ENCODE results near the gene FAAP20.

The FAAP20 gene

DNA sequence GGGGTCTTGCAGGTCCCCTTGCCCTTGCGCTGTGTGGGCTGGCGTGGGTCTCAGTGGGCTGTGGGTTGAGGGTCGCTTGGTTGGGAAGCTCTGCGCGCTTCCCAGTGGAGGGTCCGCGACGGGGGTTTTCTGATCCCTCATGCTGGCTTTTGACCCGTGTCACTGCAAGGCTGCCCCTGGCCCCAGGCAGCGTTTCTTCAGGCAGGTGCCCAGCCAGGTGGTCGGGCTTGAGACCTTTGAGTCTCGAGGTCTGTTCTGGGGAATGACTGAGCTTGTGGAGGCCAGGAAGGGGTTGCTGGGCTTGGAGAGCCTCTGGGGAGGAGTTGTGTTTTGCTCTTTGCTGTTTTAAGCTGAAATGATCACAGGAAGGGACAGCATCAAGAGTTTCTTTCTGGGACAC is 38.9 kb upstream of the FAAP20 start:
- no peak overlapping the region; the same call in 1 of the 2 replicates for H3K4me3 ChIP-seq (ENCODE audit: low read depth, low read length)
- no peak for TF ChIP-seq CTCF (IDR thresholded peaks at IDR 0.05; ENCODE audit: low read depth, low read length)

DNA sequence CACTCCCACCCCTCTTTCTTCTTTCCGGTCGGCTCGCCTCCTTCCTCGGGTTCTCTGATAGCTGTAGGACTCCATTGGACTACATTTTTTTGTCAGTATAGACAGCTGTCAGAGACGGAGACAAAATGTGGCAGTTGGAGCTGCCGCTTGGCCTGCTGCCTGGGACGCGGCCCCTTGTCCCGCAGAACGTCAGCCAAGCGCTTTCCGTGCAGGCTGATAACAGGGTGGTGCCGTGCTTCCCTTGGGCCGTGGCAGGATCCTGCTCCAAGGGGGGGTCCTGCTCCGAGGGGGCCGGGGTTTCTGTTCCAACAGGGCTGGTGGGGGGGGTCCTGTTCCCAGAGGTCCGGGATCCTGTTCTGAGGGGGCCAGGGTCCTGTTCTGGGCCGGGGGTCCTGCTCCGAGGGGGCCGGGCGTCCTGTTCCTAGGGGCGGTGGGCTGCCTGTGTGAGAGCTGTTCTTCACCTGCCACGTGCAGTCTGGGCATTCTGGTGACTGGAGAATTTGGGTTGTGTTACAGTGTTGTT is 38.4 kb upstream of the FAAP20 start:
- no peak for TF ChIP-seq CTCF (IDR thresholded peaks at IDR 0.05; ENCODE audit: low read depth, low read length)
- peak overlapping the region; percentile 81 for H3K4me3 ChIP-seq (ENCODE audit: low read depth, low read length)

GRCh38 chr1:2232255-2232915 is 37.8 kb upstream of the FAAP20 start:
- H3K4me3 ChIP-seq (ENCODE audit: low read depth, low read length): peak overlapping the region; percentile 81
- no peak for TF ChIP-seq CTCF (IDR thresholded peaks at IDR 0.05; ENCODE audit: low read depth, low read length)

GRCh38 chr1:2231532-2232254 is 37.1 kb upstream of the FAAP20 start:
- no peak for TF ChIP-seq CTCF (IDR thresholded peaks at IDR 0.05; ENCODE audit: low read depth, low read length)
- peak overlapping the region; percentile 81 for H3K4me3 ChIP-seq (ENCODE audit: low read depth, low read length)

GRCh38 chr1:2230781-2231531 is 36.4 kb upstream of the FAAP20 start:
- TF ChIP-seq CTCF (IDR thresholded peaks at IDR 0.05; ENCODE audit: low read depth, low read length): no peak
- peak overlapping the region; percentile 81 for H3K4me3 ChIP-seq (ENCODE audit: low read depth, low read length)

DNA sequence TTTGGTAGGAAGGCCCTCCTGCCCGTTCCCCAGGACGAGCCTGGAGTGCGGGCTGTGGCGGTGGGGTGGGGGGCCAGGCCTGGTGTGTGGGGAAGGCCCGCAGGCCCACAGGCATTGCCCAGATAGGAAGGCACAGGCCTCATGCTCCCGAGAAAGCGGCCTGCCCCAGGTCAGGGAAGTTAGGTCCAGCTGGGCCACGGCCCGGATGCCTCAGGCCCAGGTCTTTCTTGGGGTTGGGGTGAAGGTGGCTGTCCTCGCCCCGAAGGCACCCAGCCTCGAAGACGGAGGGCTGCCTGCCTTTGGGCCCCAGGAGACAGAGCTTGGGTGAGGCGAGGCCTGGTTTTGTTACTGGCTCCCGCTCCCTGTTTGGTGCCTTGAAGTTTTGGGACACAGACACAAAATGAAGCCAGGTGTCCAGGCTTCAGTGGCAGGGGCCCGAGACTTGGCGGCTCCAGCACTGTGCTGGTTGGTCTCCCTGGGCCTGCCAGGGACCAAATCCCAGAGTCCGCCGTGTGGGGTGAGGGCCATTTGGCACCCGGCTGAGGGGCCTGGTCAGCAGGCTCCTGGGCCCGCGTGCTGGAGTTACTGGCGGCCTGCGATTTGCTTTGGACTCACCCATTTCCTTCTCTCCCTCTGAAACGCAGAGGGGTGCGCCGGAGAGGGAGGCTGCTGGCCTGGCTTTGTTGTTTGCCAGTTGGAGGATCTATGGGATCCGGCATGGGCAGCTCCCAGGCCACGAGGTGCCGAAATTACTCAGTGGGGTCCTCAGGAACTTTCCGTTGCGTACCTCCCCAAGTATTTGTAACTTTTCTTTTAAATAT is 35.5 kb upstream of the FAAP20 start:
- TF ChIP-seq CTCF (IDR thresholded peaks at IDR 0.05; ENCODE audit: low read depth, low read length): no peak
- peak overlapping the region; percentile 81 for H3K4me3 ChIP-seq (ENCODE audit: low read depth, low read length)

All from WI38 (cell line).